PC-9 (cell line): ENCODE data around the gene COL18A1.

ENCODE experiments used
- EZH2 ChIP-seq: fragments of 200-600 bp; sonication (generic); IDR thresholded peaks from 2 replicates; pipeline ENCODE4 v1.8.0; 2017; ENCODE audit warnings: antibody characterized with exemption, low read depth
- TF ChIP-seq, protein P1 (sequence below): fragments of 200-600 bp; sonication (generic); conservative IDR thresholded peaks from 2 replicates; pipeline ENCODE4 v1.6.1; 2017; ENCODE audit warnings: mixed run types, antibody characterized with exemption, mild to moderate bottlenecking, moderate library complexity

- TF ChIP-seq, protein P1, sequence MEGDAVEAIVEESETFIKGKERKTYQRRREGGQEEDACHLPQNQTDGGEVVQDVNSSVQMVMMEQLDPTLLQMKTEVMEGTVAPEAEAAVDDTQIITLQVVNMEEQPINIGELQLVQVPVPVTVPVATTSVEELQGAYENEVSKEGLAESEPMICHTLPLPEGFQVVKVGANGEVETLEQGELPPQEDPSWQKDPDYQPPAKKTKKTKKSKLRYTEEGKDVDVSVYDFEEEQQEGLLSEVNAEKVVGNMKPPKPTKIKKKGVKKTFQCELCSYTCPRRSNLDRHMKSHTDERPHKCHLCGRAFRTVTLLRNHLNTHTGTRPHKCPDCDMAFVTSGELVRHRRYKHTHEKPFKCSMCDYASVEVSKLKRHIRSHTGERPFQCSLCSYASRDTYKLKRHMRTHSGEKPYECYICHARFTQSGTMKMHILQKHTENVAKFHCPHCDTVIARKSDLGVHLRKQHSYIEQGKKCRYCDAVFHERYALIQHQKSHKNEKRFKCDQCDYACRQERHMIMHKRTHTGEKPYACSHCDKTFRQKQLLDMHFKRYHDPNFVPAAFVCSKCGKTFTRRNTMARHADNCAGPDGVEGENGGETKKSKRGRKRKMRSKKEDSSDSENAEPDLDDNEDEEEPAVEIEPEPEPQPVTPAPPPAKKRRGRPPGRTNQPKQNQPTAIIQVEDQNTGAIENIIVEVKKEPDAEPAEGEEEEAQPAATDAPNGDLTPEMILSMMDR, result no peak
- TF ChIP-seq EZH2, result no peak
These were observed 126.6 kb downstream of the COL18A1 start for GRCh38 chr21:45531393-45532215.
